Myocyte (in vitro differentiated cells): Measurements from ENCODE around the gene EIF2AK2. TPM values are rescaled to one million over a fixed set of nuclear protein-coding genes. Genes with fewer than 3 reads are reported as not detected.

Experiments
- DNase-seq: peaks from one replicate; pipeline ENCODE4 v3.0.0-alpha.2; 2012; ENCODE audit warnings: low read depth
- total RNA-seq: library from RNA; depleted of rRNA; stranded (reverse); fragments of >200 nt; gene quantifications from 2 replicates; pipeline ENCODE4 v1.2.3, GENCODE V29; 2014

Gene EIF2AK2
- total RNA-seq, 1 donor from 2014 or later, result 31.1 TPM

GRCh38 chr2:37171624-37171950 lies 14.8 kb upstream of the EIF2AK2 start:
- DNase-seq, result no peak

- DNase-seq, result peak; percentile 50
Measured at GRCh38 chr2:37168217-37168981, 11.6 kb upstream of the EIF2AK2 start.

GRCh38 chr2:37167636-37168180 lies 10.9 kb upstream of the EIF2AK2 start:
- DNase-seq, result no peak

- no peak for DNase-seq
Measured at GRCh38 chr2:37164757-37165156, 8.0 kb upstream of the EIF2AK2 start.

GRCh38 chr2:37156071-37156856 lies 516 bp downstream of the EIF2AK2 start:
- peak; percentile 61 for DNase-seq

- no peak for DNase-seq
Measured at GRCh38 chr2:37154785-37155184, 2.0 kb downstream of the EIF2AK2 start.

GRCh38 chr2:37153224-37153623 lies 3.6 kb downstream of the EIF2AK2 start:
- no peak for DNase-seq

GRCh38 chr2:37149626-37150322 lies 7.0 kb downstream of the EIF2AK2 start:
- no peak for DNase-seq

- DNase-seq, result no peak
Measured at GRCh38 chr2:37148325-37148724, 8.5 kb downstream of the EIF2AK2 start.

GRCh38 chr2:37146062-37146461 lies 10.7 kb downstream of the EIF2AK2 start:
- DNase-seq, result no peak

GRCh38 chr2:37143974-37144373 lies 12.8 kb downstream of the EIF2AK2 start:
- DNase-seq, result no peak

GRCh38 chr2:37142546-37142945 lies 14.2 kb downstream of the EIF2AK2 start:
- no peak for DNase-seq

- no peak for DNase-seq
Measured at GRCh38 chr2:37132914-37133313, 23.9 kb downstream of the EIF2AK2 start.

- DNase-seq, result peak; percentile 98
Measured at GRCh38 chr2:37125416-37125815, 31.4 kb downstream of the EIF2AK2 start.

GRCh38 chr2:37119157-37119556 lies 37.6 kb downstream of the EIF2AK2 start:
- peak; percentile 66 for DNase-seq

GRCh38 chr2:37117566-37117965 lies 39.2 kb downstream of the EIF2AK2 start:
- DNase-seq, result no peak

- DNase-seq, result no peak
Measured at GRCh38 chr2:37111958-37112357, 44.8 kb downstream of the EIF2AK2 start.

- no peak for DNase-seq
Measured at GRCh38 chr2:37110306-37111212, 46.2 kb downstream of the EIF2AK2 start.

- no peak for DNase-seq
Measured at GRCh38 chr2:37109523-37109922, 47.3 kb downstream of the EIF2AK2 start.

- no peak for DNase-seq
Measured at GRCh38 chr2:37105150-37105549, 51.6 kb downstream of the EIF2AK2 start.

- no peak for DNase-seq
Measured at GRCh38 chr2:37104178-37104577, 52.6 kb downstream of the EIF2AK2 start.
